ENCODE results near the gene DDX25. TPM values are rescaled to one million over a fixed set of nuclear protein-coding genes. Genes with fewer than 3 reads are reported as not detected.

DDX25 gene
- total and polyA plus RNA-seq, 2 donors: 0.80 to 1.1 TPM

DNA sequence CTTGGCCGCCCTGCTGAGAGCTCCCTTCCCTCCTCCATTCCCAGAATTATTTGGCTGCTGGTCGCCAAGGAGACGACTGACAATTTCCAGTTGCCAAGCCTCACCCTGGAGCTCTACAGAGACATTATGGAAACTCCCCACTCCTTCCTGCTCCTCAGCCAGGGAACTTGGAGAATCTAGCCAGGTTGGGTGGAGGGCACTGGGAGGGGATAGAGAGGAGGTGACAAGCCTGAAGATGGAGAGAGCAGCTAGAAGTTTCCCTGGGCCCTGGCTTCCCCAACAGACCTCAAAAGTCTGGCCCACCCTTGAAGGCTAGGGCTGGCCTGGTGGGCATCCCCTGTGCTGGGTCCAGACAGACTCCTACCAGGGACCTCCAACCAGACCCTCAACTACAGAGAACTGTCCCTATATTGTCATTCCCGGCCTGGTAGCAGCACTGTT lies 34.8 kb downstream of the DDX25 start:
- WGBS: 82% methylated on average over 4 of the region's 4 CpGs
- H3K27me3 ChIP-seq (ENCODE audit: control insufficient read depth in 2 of 2, insufficient read depth in 1 of 2, low read length in 1 of 2): no peaks in the 10 kb centered on the region
- H3K4me1 ChIP-seq (ENCODE audit: control insufficient read depth in 2 of 2, insufficient read depth in 2 of 2, low read length in 2 of 2): peaks cover 0 to 18% of the 10 kb centered on the region in 2 donors
- no peaks in the 10 kb centered on the region for H3K9me3 ChIP-seq (ENCODE audit: control insufficient read depth in 2 of 2, insufficient read depth in 1 of 2, low read length in 1 of 2)
- H3K4me3 ChIP-seq (ENCODE audit: low read length in 2 of 2): no peak overlapping the region
- no peak overlapping the region for H3K27ac ChIP-seq (ENCODE audit: low read depth in 1 of 2, low read length in 1 of 2)
- H3K36me3 ChIP-seq (ENCODE audit: control insufficient read depth in 2 of 2, insufficient read depth in 2 of 2, low read length in 1 of 2): no peaks in the 10 kb centered on the region
- no peak for DNase-seq (ENCODE audit: low read depth in 6 of 9, low spot score in 9 of 9)

DNA sequence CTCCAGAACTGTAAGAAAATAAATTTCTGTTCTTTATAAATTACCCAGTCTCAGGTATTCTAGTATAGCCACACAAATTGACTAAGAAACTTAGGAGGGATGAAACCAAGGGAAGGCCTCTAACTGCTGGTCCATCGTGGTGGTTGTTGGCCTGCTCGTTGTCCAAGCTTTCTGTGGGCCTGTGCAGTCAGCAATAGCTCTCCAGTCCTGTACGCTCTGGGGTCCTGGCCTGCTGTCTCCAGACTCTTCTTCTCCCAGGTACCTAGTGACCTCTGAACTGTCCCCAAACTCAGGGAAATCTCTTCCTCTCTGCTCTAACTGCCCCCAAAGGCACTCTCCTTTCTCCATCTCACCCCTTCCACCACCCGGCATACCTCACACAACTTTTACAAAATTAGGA lies 35.8 kb downstream of the DDX25 start:
- H3K27ac ChIP-seq (ENCODE audit: low read depth in 1 of 2, low read length in 1 of 2): no peak overlapping the region
- H3K36me3 ChIP-seq (ENCODE audit: control insufficient read depth in 2 of 2, insufficient read depth in 2 of 2, low read length in 1 of 2): no peaks in the 10 kb centered on the region
- 97% methylated on average over 4 of the region's 4 CpGs for WGBS
- peaks cover 0 to 18% of the 10 kb centered on the region in 2 donors for H3K4me1 ChIP-seq (ENCODE audit: control insufficient read depth in 2 of 2, insufficient read depth in 2 of 2, low read length in 2 of 2)
- DNase-seq (ENCODE audit: low read depth in 6 of 9, low spot score in 9 of 9): no peak
- H3K27me3 ChIP-seq (ENCODE audit: control insufficient read depth in 2 of 2, insufficient read depth in 1 of 2, low read length in 1 of 2): no peaks in the 10 kb centered on the region
- no peak overlapping the region for H3K4me3 ChIP-seq (ENCODE audit: low read length in 2 of 2)
- no peaks in the 10 kb centered on the region for H3K9me3 ChIP-seq (ENCODE audit: control insufficient read depth in 2 of 2, insufficient read depth in 1 of 2, low read length in 1 of 2)

- no peak for DNase-seq (ENCODE audit: low read depth in 6 of 9, low spot score in 9 of 9)
- no peaks in the 10 kb centered on the region for H3K9me3 ChIP-seq (ENCODE audit: control insufficient read depth in 2 of 2, insufficient read depth in 1 of 2, low read length in 1 of 2)
- peaks cover 0 to 18% of the 10 kb centered on the region in 2 donors for H3K4me1 ChIP-seq (ENCODE audit: control insufficient read depth in 2 of 2, insufficient read depth in 2 of 2, low read length in 2 of 2)
- 97% methylated on average over 4 of the region's 4 CpGs for WGBS
- no peaks in the 10 kb centered on the region for H3K27me3 ChIP-seq (ENCODE audit: control insufficient read depth in 2 of 2, insufficient read depth in 1 of 2, low read length in 1 of 2)
- H3K36me3 ChIP-seq (ENCODE audit: control insufficient read depth in 2 of 2, insufficient read depth in 2 of 2, low read length in 1 of 2): no peaks in the 10 kb centered on the region
- no peak overlapping the region for H3K4me3 ChIP-seq (ENCODE audit: low read length in 2 of 2)
- no peak overlapping the region for H3K27ac ChIP-seq (ENCODE audit: low read depth in 1 of 2, low read length in 1 of 2)
Measured at GRCh38 chr11:125941267-125941618, 36.9 kb downstream of the DDX25 start.

GRCh38 chr11:125941619-125942611 lies 37.6 kb downstream of the DDX25 start:
- Histone ChIP-seq H3K4me1 (ENCODE audit: control insufficient read depth in 2 of 2, insufficient read depth in 2 of 2, low read length in 2 of 2) (peaks cover 0 to 18% of the 10 kb centered on the region in 2 donors), H3K36me3 (ENCODE audit: control insufficient read depth in 2 of 2, insufficient read depth in 2 of 2, low read length in 1 of 2) (no peaks in the 10 kb centered on the region), H3K27me3 (ENCODE audit: control insufficient read depth in 2 of 2, insufficient read depth in 1 of 2, low read length in 1 of 2) (no peaks in the 10 kb centered on the region), H3K4me3 (ENCODE audit: low read length in 2 of 2) (no peak overlapping the region), H3K9me3 (ENCODE audit: control insufficient read depth in 2 of 2, insufficient read depth in 1 of 2, low read length in 1 of 2) (no peaks in the 10 kb centered on the region), H3K27ac (ENCODE audit: low read depth in 1 of 2, low read length in 1 of 2) (peak overlapping the region in 1 of 2 donors; percentile 3)
- 37% methylated on average over 20 of the region's 20 CpGs for WGBS
- peak in 8 of 9 donors; percentile 15 to 63 (median 44) for DNase-seq (ENCODE audit: low read depth in 6 of 9, low spot score in 9 of 9)

- no peaks in the 10 kb centered on the region for H3K36me3 ChIP-seq (ENCODE audit: control insufficient read depth in 2 of 2, insufficient read depth in 2 of 2, low read length in 1 of 2)
- H3K27ac ChIP-seq (ENCODE audit: low read depth in 1 of 2, low read length in 1 of 2): no peak overlapping the region
- H3K4me1 ChIP-seq (ENCODE audit: control insufficient read depth in 2 of 2, insufficient read depth in 2 of 2, low read length in 2 of 2): peaks cover 0 to 28% of the 10 kb centered on the region in 2 donors
- no peak for DNase-seq (ENCODE audit: low read depth in 6 of 9, low spot score in 9 of 9)
- no peaks in the 10 kb centered on the region for H3K27me3 ChIP-seq (ENCODE audit: control insufficient read depth in 2 of 2, insufficient read depth in 1 of 2, low read length in 1 of 2)
- H3K4me3 ChIP-seq (ENCODE audit: low read length in 2 of 2): no peak overlapping the region
- WGBS: 96% methylated on average over 12 of the region's 12 CpGs
- no peaks in the 10 kb centered on the region for H3K9me3 ChIP-seq (ENCODE audit: control insufficient read depth in 2 of 2, insufficient read depth in 1 of 2, low read length in 1 of 2)
Measured at GRCh38 chr11:125942771-125943428, 38.6 kb downstream of the DDX25 start.

- 93% methylated on average over 9 of the region's 9 CpGs for WGBS
- no peak overlapping the region for H3K4me3 ChIP-seq (ENCODE audit: low read length in 2 of 2)
- H3K27me3 ChIP-seq (ENCODE audit: control insufficient read depth in 2 of 2, insufficient read depth in 1 of 2, low read length in 1 of 2): no peaks in the 10 kb centered on the region
- peaks cover 0 to 21% of the 10 kb centered on the region in 2 donors for H3K4me1 ChIP-seq (ENCODE audit: control insufficient read depth in 2 of 2, insufficient read depth in 2 of 2, low read length in 2 of 2)
- no peaks in the 10 kb centered on the region for H3K9me3 ChIP-seq (ENCODE audit: control insufficient read depth in 2 of 2, insufficient read depth in 1 of 2, low read length in 1 of 2)
- no peak overlapping the region for H3K27ac ChIP-seq (ENCODE audit: low read depth in 1 of 2, low read length in 1 of 2)
- H3K36me3 ChIP-seq (ENCODE audit: control insufficient read depth in 2 of 2, insufficient read depth in 2 of 2, low read length in 1 of 2): no peaks in the 10 kb centered on the region
- no peak for DNase-seq (ENCODE audit: low read depth in 6 of 9, low spot score in 9 of 9)
Measured at GRCh38 chr11:125943661-125944349, 39.5 kb downstream of the DDX25 start.

DNA sequence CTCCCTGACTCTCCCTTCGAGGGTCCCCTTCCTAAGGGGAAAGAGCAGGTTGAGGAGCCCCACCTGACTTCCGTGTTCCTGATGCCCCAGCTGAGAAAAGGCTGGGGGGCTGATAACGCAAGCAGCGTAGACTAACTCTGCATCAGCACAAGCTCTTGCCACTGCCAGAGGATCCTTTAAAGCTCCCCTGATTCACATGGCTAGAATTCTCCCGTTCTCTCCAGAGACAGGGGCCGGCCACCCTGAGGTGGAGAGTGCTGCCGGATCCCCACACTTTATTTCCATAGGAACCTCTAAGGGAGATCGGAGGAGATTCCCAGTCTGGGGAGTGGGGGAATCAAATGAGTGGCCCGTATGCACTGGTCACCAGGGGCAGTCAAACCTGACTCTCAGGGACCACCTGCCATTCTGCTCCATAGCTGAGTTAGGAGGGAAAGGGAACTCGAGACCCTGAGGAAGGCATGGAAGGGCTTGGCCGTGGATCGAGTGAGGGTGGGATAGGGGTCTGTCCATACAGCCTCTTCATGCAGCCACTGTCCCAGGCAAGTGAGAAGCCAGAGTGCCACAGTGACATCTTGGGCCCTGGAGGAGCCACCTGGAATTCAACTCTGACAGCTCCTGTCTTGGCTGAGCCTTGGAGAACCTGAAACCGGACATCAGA lies 40.2 kb downstream of the DDX25 start:
- H3K9me3 ChIP-seq (ENCODE audit: control insufficient read depth in 2 of 2, insufficient read depth in 1 of 2, low read length in 1 of 2): no peaks in the 10 kb centered on the region
- H3K27ac ChIP-seq (ENCODE audit: low read depth in 1 of 2, low read length in 1 of 2): no peak overlapping the region

GRCh38 chr11:125945011-125945796 lies 40.9 kb downstream of the DDX25 start:
- no peak overlapping the region for H3K4me3 ChIP-seq (ENCODE audit: low read length in 2 of 2)
- H3K27ac ChIP-seq (ENCODE audit: low read depth in 1 of 2, low read length in 1 of 2): no peak overlapping the region
- H3K27me3 ChIP-seq (ENCODE audit: control insufficient read depth in 2 of 2, insufficient read depth in 1 of 2, low read length in 1 of 2): no peaks in the 10 kb centered on the region
- DNase-seq (ENCODE audit: low read depth in 6 of 9, low spot score in 9 of 9): no peak
- no peaks in the 10 kb centered on the region for H3K36me3 ChIP-seq (ENCODE audit: control insufficient read depth in 2 of 2, insufficient read depth in 2 of 2, low read length in 1 of 2)
- WGBS: 79% methylated on average over 15 of the region's 15 CpGs
- peaks cover 0 to 17% of the 10 kb centered on the region in 2 donors for H3K4me1 ChIP-seq (ENCODE audit: control insufficient read depth in 2 of 2, insufficient read depth in 2 of 2, low read length in 2 of 2)
- H3K9me3 ChIP-seq (ENCODE audit: control insufficient read depth in 2 of 2, insufficient read depth in 1 of 2, low read length in 1 of 2): no peaks in the 10 kb centered on the region

More for the DNA sequence above, 40.2 kb downstream of the DDX25 start:
- H3K4me1 ChIP-seq (ENCODE audit: control insufficient read depth in 2 of 2, insufficient read depth in 2 of 2, low read length in 2 of 2): peaks cover 0 to 17% of the 10 kb centered on the region in 2 donors
- H3K4me3 ChIP-seq (ENCODE audit: low read length in 2 of 2): no peak overlapping the region
- H3K36me3 ChIP-seq (ENCODE audit: control insufficient read depth in 2 of 2, insufficient read depth in 2 of 2, low read length in 1 of 2): no peaks in the 10 kb centered on the region
- no peak for DNase-seq (ENCODE audit: low read depth in 6 of 9, low spot score in 9 of 9)
- H3K27me3 ChIP-seq (ENCODE audit: control insufficient read depth in 2 of 2, insufficient read depth in 1 of 2, low read length in 1 of 2): no peaks in the 10 kb centered on the region
- 84% methylated on average over 13 of the region's 13 CpGs for WGBS

Data from thymus (tissue), 11 donors.